ENCODE data around the gene VRTN.
A peak's percentile ranks its signal among the peaks of the same experiment; 100 is the strongest.
"Not testable (repeated sequence)": the region's sequence is repeated elsewhere in the genome, so short reads cannot be mapped to it uniquely, and the experiment has no call there.

Gene VRTN

DNA sequence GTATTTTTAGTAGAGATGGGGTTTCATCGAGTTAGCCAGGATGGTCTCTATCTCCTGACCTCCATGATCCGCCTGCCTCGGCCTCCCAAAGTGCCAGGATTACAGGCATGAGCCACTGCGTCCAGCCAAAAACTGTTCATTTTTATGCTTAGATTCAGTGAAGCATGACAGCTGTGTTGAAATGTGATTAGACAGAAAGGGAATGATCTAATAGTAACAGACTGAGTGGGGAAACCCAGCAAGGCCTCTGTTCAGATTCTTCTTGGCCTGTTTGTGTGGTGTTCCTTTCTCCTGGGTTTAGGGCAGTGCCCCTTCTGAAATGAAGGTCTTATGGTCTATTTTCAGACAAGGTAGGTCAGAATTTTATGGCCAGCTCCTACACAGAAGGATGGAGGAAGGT is 33.7 kb upstream of the VRTN start:
- Histone ChIP-seq H3K9me3 (ENCODE audit: control insufficient read depth, low read length) (no peaks in the 10 kb centered on the region), H3K36me3 (ENCODE audit: control insufficient read depth, insufficient read depth, low read length) (no peaks in the 10 kb centered on the region), H3K4me3 (ENCODE audit: extremely low read depth, insufficient read depth, low read length, poor library complexity, severe bottlenecking) (no peak overlapping the region), H3K4me1 (ENCODE audit: control insufficient read depth, insufficient read depth, low read length, poor library complexity, severe bottlenecking) (no peaks in the 10 kb centered on the region), H3K27ac (ENCODE audit: low read depth, low read length, severe bottlenecking) (no peak overlapping the region)
- WGBS, 2 experiments (ENCODE audit: insufficient coverage in 2 of 2): 96 to 100% methylated on average over 4 of the region's 4 CpGs

- H3K36me3 ChIP-seq (ENCODE audit: control insufficient read depth, insufficient read depth, low read length): no peaks in the 10 kb centered on the region
- peaks cover 9% of the 10 kb centered on the region for H3K4me1 ChIP-seq (ENCODE audit: control insufficient read depth, insufficient read depth, low read length, poor library complexity, severe bottlenecking)
- no peaks in the 10 kb centered on the region for H3K9me3 ChIP-seq (ENCODE audit: control insufficient read depth, low read length)
- no peak overlapping the region for H3K4me3 ChIP-seq (ENCODE audit: extremely low read depth, insufficient read depth, low read length, poor library complexity, severe bottlenecking)
- H3K27ac ChIP-seq (ENCODE audit: low read depth, low read length, severe bottlenecking): no peak overlapping the region
- WGBS, 2 experiments (ENCODE audit: insufficient coverage in 2 of 2): 57 to 61% methylated on average over 2 of the region's 3 CpGs
These were observed 23.3 kb upstream of the VRTN start for GRCh38 chr14:74324931-74325361.

GRCh38 chr14:74325446-74325845 is 22.8 kb upstream of the VRTN start:
- no peak overlapping the region for H3K4me3 ChIP-seq (ENCODE audit: extremely low read depth, insufficient read depth, low read length, poor library complexity, severe bottlenecking)
- H3K9me3 ChIP-seq (ENCODE audit: control insufficient read depth, low read length): no peaks in the 10 kb centered on the region
- peaks cover 9% of the 10 kb centered on the region for H3K4me1 ChIP-seq (ENCODE audit: control insufficient read depth, insufficient read depth, low read length, poor library complexity, severe bottlenecking)
- H3K36me3 ChIP-seq (ENCODE audit: control insufficient read depth, insufficient read depth, low read length): no peaks in the 10 kb centered on the region
- WGBS, 2 experiments (ENCODE audit: insufficient coverage in 2 of 2): 79 to 90% methylated on average over 3 of the region's 3 CpGs
- no peak overlapping the region for H3K27ac ChIP-seq (ENCODE audit: low read depth, low read length, severe bottlenecking)

GRCh38 chr14:74326369-74327152 is 21.7 kb upstream of the VRTN start:
- Histone ChIP-seq H3K36me3 (ENCODE audit: control insufficient read depth, insufficient read depth, low read length) (no peaks in the 10 kb centered on the region), H3K4me3 (ENCODE audit: extremely low read depth, insufficient read depth, low read length, poor library complexity, severe bottlenecking) (no peak overlapping the region), H3K4me1 (ENCODE audit: control insufficient read depth, insufficient read depth, low read length, poor library complexity, severe bottlenecking) (peaks cover 9% of the 10 kb centered on the region), H3K27ac (ENCODE audit: low read depth, low read length, severe bottlenecking) (peak overlapping the region; percentile 53), H3K9me3 (ENCODE audit: control insufficient read depth, low read length) (no peaks in the 10 kb centered on the region)
- 5 to 6% methylated on average over 4 to 5 of the region's 10 CpGs for WGBS, 2 experiments (ENCODE audit: insufficient coverage in 2 of 2)

DNA sequence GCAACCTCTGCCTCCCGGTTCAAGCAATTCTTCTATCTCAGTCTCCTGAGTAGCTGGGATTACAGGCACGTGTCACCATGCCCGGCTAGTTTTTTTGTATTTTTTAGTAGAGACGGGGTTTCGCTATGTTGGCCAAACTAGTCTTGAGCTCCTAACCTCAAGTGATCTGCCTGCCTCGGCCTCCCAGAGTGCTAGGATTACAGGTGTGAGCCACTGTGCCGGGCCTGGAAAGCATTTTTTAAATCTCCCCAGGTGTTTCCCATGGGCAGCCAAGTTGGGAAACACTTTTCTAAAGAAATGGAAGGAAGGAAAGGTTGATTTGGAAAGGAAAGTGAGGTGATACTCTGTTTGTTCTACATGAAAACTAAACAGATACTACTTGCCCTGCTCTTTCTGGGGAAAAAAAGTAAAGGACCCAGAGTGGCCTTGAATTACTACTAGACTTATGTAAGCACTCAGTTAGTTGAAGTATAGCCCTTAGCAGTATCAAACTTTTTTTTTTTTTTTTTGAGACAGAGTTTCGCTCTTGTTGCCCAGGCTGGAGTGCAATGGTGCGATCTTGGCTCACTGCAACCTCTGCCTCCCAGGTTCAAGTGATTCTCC is 18.2 kb upstream of the VRTN start:
- not testable (repeated sequence) for H3K4me1 ChIP-seq (ENCODE audit: control insufficient read depth, insufficient read depth, low read length, poor library complexity, severe bottlenecking); H3K4me3 ChIP-seq (ENCODE audit: extremely low read depth, insufficient read depth, low read length, poor library complexity, severe bottlenecking); H3K27ac ChIP-seq (ENCODE audit: low read depth, low read length, severe bottlenecking); H3K36me3 ChIP-seq (ENCODE audit: control insufficient read depth, insufficient read depth, low read length); H3K9me3 ChIP-seq (ENCODE audit: control insufficient read depth, low read length)
- 79 to 81% methylated on average over 6 of the region's 9 CpGs for WGBS, 2 experiments (ENCODE audit: insufficient coverage in 2 of 2)

DNA sequence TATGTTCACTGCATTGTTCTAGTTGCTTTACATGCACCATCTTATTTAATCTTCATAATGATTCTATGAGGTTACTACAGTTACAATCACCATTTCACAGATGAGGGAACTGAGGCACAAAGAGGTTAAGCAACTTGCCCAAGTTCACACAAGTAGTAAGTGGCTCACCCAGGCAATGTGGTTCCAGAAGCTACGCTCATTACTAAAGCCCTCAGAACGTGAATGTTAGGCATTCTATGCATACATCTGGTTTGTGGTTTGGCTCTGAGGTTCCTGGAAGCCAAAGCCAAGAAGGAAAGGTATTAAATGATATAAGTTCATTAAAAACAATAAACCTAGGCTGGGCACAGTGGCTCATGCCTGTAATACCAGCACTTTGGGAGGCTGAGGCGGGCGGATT is 14.4 kb upstream of the VRTN start:
- no peak overlapping the region for H3K4me3 ChIP-seq (ENCODE audit: extremely low read depth, insufficient read depth, low read length, poor library complexity, severe bottlenecking)
- 67 to 85% methylated on average over 1 to 2 of the region's 4 CpGs for WGBS, 2 experiments (ENCODE audit: insufficient coverage in 2 of 2)
- H3K36me3 ChIP-seq (ENCODE audit: control insufficient read depth, insufficient read depth, low read length): no peaks in the 10 kb centered on the region
- H3K27ac ChIP-seq (ENCODE audit: low read depth, low read length, severe bottlenecking): no peak overlapping the region
- H3K9me3 ChIP-seq (ENCODE audit: control insufficient read depth, low read length): no peaks in the 10 kb centered on the region
- H3K4me1 ChIP-seq (ENCODE audit: control insufficient read depth, insufficient read depth, low read length, poor library complexity, severe bottlenecking): no peaks in the 10 kb centered on the region

- Histone ChIP-seq H3K4me1 (ENCODE audit: control insufficient read depth, insufficient read depth, low read length, poor library complexity, severe bottlenecking) (peaks cover 17% of the 10 kb centered on the region), H3K9me3 (ENCODE audit: control insufficient read depth, low read length) (no peaks in the 10 kb centered on the region), H3K4me3 (ENCODE audit: extremely low read depth, insufficient read depth, low read length, poor library complexity, severe bottlenecking) (no peak overlapping the region), H3K36me3 (ENCODE audit: control insufficient read depth, insufficient read depth, low read length) (no peaks in the 10 kb centered on the region), H3K27ac (ENCODE audit: low read depth, low read length, severe bottlenecking) (no peak overlapping the region)
- WGBS, 2 experiments (ENCODE audit: insufficient coverage in 2 of 2): 60% methylated on average over 1 of the region's 2 CpGs; no CpG with 5 or more reads in 1 of the 2 experiments
These were observed 1.9 kb upstream of the VRTN start for GRCh38 chr14:74346341-74346740.

DNA sequence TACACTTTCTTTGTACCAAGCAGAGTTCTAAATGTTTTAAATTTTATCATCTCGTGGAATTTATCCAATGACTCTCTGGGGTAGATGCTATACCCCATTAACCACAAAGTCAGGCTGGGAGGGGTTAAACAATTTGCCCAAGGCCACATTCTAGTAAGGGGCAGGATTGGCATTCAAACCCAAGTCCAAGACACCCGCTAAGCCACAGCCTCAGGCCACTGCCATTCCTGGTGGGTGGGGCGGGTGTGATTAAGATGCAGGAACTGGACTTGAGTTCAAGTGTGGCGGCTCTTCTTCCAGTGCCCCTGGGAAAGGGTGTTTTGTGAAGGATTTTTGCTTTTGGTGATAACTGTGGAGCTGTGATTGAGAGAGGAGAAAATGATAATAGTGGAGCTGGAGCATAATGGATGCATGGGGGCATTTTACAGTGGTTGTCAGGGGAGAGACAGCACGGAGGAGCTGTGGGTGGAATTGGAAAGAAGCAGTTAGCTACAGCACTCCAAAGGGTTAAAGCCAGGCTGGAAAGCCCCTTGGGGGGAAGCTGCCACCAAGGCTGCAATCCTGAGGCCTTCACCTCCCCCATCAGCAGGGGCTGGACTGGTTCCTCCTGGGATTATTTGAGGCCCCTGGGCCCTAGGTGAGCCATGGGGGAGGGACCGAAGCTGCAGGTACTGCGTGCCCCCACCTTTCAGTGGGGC is 1.0 kb upstream of the VRTN start:
- 41 to 52% methylated on average over 4 to 7 of the region's 7 CpGs for WGBS, 2 experiments (ENCODE audit: insufficient coverage in 2 of 2)
- H3K4me3 ChIP-seq (ENCODE audit: extremely low read depth, insufficient read depth, low read length, poor library complexity, severe bottlenecking): no peak overlapping the region
- no peaks in the 10 kb centered on the region for H3K36me3 ChIP-seq (ENCODE audit: control insufficient read depth, insufficient read depth, low read length)
- H3K27ac ChIP-seq (ENCODE audit: low read depth, low read length, severe bottlenecking): no peak overlapping the region
- H3K9me3 ChIP-seq (ENCODE audit: control insufficient read depth, low read length): no peaks in the 10 kb centered on the region
- peaks cover 17% of the 10 kb centered on the region for H3K4me1 ChIP-seq (ENCODE audit: control insufficient read depth, insufficient read depth, low read length, poor library complexity, severe bottlenecking)

DNA sequence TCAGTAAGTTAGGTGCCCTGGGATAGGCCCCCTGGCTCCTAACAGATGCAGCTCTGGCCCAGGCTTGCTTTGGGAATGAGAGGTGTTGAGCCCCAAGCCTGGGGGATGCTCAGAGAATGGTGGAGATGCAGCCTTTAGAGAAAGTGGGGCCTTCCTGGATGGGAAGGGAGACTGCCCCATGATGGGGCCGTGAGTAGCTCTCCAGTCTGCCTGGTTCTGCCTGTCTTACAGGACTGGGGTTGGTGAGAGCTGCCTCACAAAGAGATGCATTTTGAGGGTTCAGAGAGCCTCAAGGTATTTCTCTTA is 523 bp upstream of the VRTN start:
- Histone ChIP-seq H3K4me3 (ENCODE audit: extremely low read depth, insufficient read depth, low read length, poor library complexity, severe bottlenecking) (no peak overlapping the region), H3K27ac (ENCODE audit: low read depth, low read length, severe bottlenecking) (no peak overlapping the region)
- 14 to 33% methylated on average over 1 of the region's 1 CpG for WGBS, 2 experiments (ENCODE audit: insufficient coverage in 2 of 2)

GRCh38 chr14:74348735-74349463 is 628 bp downstream of the VRTN start:
- peak overlapping the region; percentile 36 for H3K4me3 ChIP-seq (ENCODE audit: extremely low read depth, insufficient read depth, low read length, poor library complexity, severe bottlenecking)
- peaks cover 17% of the 10 kb centered on the region for H3K4me1 ChIP-seq (ENCODE audit: control insufficient read depth, insufficient read depth, low read length, poor library complexity, severe bottlenecking)
- WGBS, 2 experiments (ENCODE audit: insufficient coverage in 2 of 2): 28 to 35% methylated on average over 9 to 15 of the region's 17 CpGs

More for the DNA sequence above, 523 bp upstream of the VRTN start:
- H3K9me3 ChIP-seq (ENCODE audit: control insufficient read depth, low read length): no peaks in the 10 kb centered on the region
- H3K36me3 ChIP-seq (ENCODE audit: control insufficient read depth, insufficient read depth, low read length): no peaks in the 10 kb centered on the region
- H3K4me1 ChIP-seq (ENCODE audit: control insufficient read depth, insufficient read depth, low read length, poor library complexity, severe bottlenecking): peaks cover 17% of the 10 kb centered on the region

More at GRCh38 chr14:74348735-74349463, 628 bp downstream of the VRTN start:
- no peaks in the 10 kb centered on the region for H3K36me3 ChIP-seq (ENCODE audit: control insufficient read depth, insufficient read depth, low read length)
- H3K9me3 ChIP-seq (ENCODE audit: control insufficient read depth, low read length): no peaks in the 10 kb centered on the region
- no peak overlapping the region for H3K27ac ChIP-seq (ENCODE audit: low read depth, low read length, severe bottlenecking)
